ENCODE data around the gene PYDC1.
A peak's percentile ranks its signal among the peaks of the same experiment; 100 is the strongest.
"Not testable (repeated sequence)": the region's sequence is repeated elsewhere in the genome, so short reads cannot be mapped to it uniquely, and the experiment has no call there.

The PYDC1 gene

DNA sequence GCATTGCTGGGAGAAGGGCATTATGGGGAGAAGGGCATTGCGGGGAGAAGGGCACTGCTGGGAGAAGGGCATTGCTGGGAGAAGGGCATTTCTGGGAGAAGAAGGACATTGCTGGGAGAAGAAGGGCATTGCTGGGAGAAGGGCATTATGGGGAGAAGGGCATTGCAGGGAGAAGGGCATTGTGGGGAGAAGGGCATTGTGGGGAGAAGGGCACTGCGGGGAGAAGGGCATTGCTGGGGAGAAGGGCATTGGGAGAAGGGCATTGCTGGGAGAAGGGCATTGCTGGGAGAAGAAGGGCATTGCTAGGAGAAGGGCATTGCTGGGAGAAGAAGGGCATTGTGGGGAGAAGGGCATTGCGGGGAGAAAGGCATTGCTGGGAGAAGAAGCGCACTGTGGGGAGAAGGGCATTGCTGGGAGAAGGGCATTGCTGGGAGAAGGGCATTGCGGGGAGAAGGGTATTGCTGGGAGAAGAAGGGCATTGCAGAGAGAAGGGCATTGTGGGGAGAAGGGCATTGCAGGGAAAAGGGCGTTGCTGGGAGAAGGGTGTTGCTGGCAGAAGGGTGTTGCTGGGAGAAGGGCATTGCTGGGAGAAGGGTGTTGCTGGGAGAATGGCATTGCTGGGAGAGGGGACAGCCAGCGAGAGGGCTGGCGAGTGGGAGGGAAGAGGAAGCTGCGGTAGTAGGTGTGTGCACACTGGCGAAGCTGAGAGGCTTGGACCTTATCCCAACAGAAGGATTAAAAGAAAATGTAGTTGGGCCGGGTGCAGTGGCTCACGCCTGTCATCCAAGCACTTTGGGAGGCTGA, 4.6 kb upstream of the PYDC1 start:
- no peak for DNase-seq

DNA sequence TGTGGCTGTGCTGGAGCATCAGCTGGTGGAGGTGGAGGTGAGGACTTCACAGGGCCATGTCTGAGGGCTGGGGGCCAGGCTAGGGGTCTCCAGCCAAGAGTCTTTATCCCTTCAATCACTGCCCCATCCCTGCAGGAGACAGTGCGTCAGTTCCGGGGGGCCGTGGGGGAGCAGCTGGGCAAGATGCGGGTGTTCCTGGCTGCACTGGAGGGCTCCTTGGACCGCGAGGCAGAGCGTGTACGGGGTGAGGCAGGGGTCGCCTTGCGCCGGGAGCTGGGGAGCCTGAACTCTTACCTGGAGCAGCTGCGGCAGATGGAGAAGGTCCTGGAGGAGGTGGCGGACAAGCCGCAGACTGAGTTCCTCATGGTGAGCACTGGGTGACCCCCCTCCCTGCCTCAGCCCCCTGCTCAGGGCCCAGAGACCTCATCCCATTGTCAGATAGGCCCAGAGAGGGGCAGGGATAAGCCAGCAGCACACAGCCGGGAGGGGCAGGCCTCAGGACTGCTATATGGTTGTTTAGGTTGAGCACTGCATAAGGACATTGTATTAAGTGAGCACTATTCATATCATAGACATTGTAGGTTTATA, 2.3 kb upstream of the PYDC1 start:
- no peak for DNase-seq

DNA sequence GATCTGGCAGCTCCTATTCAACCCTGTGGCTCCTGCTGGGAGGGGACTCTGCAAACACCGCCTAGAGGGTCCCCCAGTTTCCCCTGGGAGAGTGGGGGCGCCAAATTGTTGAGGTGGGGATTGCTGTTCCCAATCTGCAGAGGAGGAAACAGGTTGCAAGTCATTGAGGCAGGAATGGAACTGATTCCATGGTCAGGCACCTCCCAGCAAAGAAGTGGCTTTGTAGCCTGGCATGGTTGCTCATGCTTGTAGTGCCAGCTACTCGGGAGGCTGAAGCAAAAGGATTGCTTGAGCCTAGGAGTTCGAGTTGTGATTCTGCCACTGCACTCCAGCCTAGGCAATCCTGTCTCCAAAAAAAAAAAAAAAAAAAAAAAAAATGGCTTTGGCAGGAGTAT, 198 bp upstream of the PYDC1 start:
- no peak for DNase-seq

DNA sequence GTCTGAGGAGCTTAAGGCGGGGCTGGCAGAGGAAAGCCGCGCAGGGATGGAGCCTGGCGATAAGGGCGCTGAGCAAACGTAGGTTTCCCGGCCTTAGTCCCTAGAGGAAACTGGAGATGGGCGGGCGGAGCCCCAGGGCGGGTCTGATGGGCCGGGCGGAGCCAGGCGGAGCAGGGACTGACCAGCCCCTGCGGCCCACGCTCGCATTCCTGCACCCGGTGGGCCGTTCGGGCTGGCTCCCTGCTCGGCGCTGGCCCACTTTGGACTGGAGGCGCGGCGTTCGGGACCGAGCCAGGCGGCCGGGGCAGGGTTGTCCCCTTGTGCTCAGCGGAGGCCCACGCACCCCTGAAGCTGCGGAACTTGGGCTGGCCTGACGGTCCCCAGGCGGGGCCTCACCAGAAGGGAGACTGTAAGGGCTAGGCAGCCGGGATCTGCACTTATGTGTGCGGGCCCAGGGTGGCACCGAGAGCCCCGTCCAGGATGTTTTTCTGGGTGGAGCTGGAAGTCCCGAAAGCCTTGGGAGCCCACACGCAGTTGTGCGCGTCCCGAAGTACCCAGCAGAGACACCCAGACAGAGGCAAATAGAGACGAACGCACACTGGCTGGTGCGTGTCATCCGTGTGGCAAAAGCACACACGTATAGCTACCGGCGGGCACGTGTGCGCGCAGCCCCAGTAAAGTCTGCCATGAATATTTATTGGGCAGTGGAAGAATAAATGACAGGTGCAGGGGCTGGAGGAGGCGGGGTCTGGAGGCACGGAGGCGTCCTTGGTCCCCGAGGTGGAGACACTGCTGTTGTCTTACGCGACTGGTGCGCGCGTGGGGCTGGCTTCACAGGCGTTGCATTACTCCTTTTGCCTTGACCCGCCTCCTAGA, 1.4 kb downstream of the PYDC1 start:
- no peak for DNase-seq

DNA sequence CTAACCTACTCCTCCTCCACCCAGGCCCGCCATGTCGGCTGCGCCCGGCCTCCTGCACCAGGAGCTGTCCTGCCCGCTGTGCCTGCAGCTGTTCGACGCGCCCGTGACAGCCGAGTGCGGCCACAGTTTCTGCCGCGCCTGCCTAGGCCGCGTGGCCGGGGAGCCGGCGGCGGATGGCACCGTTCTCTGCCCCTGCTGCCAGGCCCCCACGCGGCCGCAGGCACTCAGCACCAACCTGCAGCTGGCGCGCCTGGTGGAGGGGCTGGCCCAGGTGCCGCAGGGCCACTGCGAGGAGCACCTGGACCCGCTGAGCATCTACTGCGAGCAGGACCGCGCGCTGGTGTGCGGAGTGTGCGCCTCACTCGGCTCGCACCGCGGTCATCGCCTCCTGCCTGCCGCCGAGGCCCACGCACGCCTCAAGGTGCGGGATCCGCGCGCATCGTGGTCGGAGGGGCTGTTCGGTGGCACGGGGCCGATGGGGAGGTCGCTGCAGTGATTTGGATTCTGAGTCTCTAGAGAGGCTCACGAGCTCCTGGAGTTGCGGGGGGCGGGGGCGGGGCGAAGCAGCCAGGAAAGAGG, 2.1 kb downstream of the PYDC1 start:
- no peak for DNase-seq

DNA sequence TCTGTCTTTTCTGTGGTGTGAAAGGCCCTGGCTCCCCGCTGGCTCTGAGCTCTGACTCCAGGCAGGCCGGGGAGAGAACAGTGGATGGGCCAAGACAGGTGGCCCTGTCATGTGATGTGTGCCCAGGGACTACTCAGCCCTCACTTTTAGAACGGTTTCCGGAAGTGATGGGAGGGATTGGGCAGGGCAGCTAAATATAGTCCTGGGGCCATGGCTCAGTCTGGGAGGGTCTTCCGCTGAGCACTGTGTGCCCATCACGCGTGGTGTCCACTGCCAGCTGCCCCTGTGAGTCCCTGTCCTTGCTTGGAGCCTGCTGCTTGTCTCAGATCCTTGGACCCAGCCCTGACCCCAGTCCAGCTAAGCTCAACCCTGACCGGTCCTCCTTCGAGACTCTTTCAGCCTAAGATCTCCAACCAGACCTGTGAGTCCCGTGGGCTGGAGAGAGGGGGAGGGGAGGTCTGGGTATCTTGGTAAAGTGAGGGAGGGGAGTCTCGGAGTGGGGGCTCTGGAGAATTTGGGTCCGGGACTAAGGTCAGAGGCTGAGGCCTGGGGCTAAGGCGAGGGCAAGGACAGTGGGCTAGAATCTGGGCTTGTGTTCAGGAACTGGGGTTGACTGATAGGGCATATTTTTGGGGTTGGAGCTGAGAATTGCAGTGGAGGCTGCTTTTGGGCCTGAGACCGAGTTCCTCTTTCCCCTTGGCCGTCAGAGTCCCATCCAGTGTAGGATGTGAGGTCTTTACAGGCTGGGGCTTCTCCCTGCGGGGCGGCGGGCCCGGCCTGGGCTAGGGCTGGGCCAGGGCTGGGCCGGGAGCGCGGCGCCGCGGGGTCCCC, 2.8 kb downstream of the PYDC1 start, which contains the start of gene TRIM72:
Gene TRIM72 (plus strand): TSS at position 243 of the 831 bp plus-strand sequence. CDS start 620 bp downstream, outside the sequence.
- DNase-seq: no peak

DNA sequence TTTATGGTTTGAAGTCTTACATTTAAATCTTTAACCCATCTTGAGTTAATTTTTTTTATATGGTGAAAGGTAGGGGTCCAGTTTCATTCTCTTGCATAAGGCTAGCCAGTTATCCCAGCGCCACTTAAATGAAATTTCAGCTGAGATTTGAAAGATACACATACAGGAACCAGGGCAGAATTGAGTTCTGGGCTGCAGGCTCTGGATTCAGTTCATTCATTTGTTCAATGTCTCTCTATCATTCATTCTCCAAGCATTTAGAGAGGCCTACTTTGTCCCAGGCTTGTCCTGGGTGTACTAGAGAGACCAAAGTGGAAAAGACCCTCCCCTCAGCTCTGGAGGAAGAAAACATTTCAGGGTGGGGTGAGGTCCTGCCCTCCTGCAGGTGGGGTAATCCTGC, 3.6 kb downstream of the PYDC1 start:
- DNase-seq: no peak

DNA sequence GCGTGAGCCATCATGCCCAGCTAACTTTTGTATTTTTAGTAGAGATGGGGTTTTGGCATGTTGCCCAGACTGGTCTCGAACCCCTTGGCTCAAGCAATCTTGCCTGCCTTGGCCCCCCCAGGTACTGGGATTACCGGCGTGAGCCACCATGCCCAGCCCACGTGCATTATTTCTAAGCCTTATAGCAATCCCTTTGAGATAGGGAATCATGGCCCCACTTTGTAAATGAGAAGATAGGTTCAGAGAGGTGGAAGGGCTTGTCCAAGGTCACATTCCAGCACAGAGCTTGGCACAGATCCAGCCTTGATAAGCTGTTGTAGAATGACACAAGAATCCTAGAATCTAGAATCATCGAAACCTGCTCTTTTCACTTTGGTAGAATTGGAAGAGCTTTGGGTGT, 10.2 kb downstream of the PYDC1 start:
- DNase-seq: no peak

DNA sequence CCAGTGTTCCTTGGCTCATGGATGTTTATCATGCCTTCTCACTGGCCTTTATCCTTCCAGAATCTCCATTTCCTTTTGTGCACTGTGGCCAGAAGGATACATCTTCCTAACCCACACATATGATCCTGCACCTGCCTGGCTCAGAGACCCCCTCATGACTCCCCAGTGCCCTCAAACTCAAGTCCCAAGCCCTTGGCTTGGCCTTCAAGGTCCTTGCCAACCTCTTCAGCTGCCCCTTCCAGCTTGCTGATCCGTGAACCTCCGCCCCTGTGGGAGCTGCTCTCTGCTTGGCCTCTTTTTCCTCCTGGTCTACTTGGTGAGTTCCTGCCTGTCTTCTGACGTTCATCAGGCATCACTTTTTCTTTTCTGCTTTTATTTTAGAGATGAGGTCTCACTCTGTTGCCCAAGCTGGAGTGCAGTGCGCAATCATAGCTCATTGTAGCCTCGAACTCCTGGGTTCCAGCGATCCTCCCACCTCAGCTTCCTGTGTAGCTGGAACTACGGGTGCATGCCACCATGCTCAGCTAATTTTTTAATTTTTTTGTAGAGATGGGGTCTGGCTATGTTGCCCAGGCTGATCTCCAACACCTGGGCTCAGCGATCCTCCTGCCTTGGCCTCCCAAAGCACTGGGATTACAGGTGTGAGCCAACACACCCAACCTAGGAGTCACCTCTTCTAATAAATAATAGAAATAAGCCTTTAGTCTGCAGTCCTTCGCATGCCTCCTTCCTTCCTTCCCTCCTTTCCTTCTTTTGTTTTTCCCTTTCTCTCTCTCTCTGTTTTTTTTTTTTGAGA, 11.9 kb downstream of the PYDC1 start:
- DNase-seq: no peak

DNA sequence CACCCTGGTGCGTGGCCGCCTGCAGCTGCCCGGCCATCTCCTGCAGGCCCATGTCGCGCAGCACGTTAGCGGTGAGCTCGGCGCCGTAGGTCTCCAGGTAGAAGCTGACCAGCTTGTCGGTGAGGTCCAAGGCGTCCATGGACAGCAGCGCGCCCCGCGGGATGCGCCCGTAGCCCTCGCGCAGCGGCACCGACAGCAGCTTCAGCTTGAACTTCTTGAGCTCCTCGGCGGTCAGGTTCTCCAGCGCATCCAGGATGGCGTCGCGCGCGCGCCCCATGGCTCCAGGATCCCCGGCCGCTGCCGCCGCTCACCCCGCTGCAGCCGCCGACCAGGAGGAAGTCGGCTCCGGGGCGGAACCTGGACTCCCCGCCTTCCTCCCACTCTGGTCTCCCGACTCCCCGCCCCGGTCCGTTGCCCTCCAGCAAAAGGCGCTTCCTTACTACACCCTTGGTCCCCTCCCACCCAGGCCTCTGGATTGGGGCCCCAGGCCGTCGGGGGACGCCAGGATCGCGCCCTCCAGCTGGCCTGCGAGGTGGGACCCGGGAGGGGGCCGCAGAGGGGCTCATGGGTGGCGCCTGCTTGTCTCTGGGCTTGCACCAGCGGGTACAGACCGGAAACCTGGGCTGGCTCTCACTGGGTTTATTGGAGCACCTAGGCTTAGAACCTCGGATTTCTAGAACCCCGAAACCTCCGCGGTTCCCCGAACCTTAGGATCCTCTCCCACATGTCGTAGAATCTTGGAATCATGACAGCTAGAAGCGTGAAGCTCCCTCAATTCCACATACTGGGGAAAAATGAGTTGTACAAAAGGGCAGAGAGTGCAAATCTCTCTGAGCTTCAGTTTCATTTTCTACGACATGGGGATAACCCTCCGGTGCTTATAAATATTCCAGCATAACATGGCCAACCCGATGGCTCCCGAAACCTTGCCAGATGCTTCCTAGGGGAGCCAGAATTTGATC, 14.2 kb downstream of the PYDC1 start, which contains the start of gene PYCARD:
Gene PYCARD (minus strand): TSS at position 347 of the 962 bp plus-strand sequence. CDS start 70 bp downstream, at position 277.
- DNase-seq: peak; percentile 51

DNA sequence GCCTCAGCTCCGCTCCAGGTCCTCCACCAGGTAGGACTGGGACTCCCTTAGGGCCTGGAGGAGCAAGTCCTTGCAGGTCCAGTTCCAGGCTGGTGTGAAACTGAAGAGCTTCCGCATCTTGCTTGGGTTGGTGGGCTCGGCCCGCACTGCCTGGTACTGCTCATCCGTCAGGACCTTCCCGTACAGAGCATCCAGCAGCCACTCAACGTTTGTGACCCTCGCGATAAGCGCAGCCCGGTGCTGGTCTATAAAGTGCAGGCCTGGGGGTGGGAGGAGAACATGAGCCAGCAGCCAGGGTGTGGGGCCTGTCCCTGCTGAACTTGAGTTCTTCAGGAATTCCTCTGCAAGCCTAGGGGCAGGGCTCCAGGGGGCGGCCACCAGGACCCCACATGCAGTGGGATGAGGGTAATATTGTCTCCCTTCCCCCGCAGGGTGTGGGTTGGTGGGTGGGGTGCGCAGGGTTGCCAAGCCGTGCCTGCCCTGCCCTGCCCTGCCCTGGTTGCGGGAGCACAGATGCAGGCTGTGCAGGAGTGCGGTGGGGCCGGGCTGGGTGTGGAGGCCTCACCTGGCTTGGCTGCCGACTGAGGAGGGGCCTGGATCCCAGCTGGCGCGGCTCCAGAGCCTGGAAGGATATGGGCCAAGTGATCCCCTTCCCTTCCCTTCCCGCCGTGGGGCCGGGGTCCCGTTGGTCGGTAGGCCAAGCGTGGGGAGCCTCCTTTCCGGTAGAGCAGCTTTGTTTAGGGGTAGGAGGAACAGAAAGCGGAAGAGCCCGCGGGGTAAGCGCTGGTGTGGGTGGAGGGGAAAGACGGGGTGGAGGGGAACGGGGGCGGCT, 15.1 kb downstream of the PYDC1 start:
- no peak for DNase-seq

DNA sequence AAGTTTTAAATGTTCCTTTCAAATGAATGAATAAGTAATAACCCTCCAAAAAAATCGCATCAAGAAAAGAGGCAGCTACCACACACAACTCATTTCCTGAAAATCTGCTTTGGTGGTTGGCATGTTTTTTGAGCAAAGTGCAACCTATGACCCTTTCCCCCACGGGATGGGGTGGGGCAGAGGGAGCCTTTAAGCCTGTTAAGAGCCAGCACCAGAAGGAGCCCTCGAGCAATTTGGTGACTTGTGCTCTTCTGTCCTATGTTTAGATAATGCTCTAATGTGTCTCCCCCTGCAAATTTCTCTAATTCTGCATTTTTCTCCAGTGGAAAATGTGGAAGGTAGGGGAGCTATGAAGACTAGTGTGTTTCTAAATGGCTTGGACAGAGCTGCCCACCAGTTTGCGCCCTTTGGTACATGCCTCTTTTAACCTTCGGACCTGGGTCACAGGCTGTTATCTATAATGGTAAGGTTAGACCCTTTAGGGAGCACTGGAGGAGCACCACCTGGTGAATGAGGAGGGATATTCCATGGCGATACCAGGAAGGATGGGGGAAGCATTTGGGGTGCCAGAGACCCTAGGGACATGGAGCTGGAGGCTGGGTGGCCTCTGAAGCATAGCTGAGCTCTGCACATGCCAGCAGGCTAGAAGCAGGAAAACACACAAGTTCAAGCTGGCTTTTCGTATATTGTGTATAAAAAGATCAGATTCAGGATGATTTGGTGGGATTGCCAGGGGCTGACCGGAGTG, 15.9 kb downstream of the PYDC1 start:
- DNase-seq: peak; percentile 67

DNA sequence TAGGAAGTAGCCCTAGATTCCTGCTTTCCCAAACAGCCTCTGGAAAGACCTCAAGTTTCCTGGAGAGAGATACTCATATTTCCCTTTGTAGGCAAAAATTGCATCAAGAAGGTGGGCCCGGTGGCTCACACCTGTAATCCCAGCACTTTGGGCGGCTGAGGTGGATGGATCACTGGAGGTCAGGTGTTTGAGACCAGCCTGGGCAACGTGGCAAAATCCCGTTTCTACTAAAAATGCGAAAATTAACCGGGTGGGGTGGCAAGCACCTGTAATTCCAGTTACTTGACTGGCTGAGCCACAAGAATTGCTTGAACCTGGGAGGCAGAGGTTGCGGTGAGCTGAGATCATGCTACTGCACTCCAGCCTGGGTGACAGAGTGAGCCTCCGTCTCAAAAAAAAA, 16.8 kb downstream of the PYDC1 start:
- not testable (repeated sequence) for DNase-seq

DNA sequence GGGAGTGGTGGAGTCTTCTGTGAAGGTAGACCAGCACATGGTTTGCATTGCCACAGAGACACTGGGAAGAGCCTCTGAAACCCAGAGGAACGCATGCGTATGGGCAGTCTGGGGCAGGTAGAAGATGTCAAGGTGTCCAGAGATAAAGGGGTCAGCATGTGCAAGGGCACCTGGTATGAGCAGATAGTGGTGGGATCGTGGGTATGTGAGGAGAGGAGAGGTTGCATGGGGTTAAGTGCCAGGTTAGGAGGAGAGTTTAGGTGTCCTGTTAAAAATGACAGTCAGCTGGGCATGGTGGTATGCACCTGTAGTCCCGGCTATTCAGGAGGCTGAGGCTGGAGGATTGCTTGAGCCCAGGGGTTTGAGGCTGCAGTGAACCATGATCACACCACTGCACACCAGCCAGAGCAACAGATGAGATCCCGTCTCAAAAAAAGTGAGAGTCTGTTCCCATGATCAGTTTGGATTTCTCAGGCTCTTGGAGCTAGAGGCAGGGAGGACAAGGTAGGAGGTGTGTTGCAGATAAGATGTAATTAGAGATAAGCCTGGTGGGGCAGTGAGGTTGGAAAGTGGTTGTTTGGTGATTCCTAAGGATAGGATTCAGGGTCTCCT, 17.4 kb downstream of the PYDC1 start:
- no peak for DNase-seq

DNA sequence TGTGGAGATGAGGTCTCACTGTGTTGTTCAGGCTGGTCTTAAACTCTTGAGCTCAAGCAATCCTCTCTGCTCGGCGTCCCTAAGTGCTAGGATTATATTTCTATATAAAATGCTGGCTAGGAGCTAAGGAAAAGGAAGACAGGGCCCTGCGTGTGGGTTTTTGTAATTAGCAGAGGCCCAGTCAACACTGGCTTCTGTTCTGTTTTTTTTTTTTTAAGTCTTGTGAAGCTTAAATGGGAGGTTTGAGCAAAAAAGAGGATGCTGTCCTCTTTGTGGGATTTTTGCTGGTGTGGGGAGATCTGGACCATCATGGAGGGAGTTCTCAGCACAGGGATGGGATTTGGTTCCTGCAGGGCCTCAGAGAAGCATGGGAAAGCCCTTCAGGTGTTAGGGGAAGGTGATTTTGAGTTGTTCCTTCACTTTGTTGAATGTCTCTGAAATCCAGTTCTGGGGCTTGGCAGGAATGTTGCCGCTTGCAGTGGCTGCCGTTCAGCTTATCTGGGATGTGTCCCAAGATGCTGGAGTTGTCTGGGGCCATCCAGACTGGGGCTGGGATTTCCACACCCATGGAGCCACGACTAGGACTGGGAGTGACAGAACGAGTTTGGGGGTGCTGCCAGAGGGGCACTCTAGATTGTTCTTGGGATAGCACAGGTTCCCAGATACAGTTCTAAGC, 18.6 kb downstream of the PYDC1 start:
- DNase-seq: no peak

DNA sequence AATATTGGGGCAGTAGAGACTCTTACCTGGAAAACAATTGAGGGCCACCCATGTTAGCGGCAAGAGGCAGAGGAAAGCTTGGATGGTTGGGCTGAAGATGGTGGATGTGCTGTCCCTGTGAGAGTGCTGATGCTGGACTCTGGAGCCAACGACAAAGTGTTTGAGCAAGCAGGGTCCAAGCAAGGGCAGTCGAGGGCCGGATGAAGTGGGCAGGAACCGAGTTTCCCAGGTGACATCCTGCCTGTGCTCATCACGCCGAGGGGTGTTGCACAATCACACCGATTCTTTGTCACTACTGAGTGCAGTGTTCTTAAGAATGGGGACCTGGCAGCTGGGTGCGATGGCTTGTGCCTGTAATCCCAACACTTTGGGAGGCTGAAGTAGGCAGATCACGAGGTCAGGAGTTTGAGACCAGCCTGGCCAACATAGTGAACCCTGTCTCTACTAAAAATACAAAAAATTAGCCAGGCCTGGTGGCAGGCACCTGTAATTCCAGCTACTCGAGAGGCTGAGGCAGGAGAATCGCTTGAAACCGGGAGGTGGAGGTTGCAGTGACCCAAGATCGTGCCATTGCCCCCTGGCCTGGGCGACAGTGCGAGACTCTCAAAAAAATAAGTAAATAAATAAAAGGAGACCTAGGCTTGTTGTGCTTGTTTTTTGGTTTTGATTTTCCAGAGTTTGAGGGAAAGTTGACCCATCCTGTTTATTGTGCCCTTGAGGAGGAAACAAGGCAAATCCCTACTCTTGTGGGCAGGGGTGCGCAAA, 20.4 kb downstream of the PYDC1 start:
- DNase-seq: no peak
